ENCODE data around the gene SELENOP. TPM values are rescaled to one million over a fixed set of nuclear protein-coding genes. Genes with fewer than 3 reads are reported as not detected.

The SELENOP gene
- total and polyA plus RNA-seq, 2 of the 13 experiments (the other 11 are each of a cell fraction or from before 2014, with no cell fraction given) = 1,895 to 2,083 TPM

DNA sequence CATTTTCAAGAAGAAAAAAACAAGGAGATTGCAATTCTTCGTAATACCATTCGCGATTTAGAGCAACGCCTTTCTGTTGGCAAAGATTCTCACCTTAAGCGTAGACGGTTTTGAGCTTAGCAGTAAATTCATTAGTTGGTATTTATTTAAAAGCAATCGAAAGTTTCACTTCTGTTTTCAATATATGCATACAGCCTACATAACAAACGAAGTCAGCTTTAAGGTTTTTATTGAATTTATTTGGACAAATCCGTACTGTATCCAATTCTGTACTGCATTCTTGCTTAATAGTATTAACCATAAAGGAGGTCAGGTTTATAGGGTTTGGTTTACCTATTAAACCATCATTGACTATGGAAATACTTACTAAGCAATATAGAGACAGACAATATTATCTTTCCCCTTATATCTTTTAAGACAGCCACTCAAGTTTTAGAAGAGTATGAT is 12.0 kb downstream of the SELENOP start (continued):
- TF ChIP-seq, protein P1, sequence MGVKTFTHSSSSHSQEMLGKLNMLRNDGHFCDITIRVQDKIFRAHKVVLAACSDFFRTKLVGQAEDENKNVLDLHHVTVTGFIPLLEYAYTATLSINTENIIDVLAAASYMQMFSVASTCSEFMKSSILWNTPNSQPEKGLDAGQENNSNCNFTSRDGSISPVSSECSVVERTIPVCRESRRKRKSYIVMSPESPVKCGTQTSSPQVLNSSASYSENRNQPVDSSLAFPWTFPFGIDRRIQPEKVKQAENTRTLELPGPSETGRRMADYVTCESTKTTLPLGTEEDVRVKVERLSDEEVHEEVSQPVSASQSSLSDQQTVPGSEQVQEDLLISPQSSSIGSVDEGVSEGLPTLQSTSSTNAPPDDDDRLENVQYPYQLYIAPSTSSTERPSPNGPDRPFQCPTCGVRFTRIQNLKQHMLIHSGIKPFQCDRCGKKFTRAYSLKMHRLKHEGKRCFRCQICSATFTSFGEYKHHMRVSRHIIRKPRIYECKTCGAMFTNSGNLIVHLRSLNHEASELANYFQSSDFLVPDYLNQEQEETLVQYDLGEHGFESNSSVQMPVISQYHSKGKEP (CRISPR knock-in tag; IDR thresholded peaks at IDR 0.05) = no peak
- TF ChIP-seq, protein P2, sequence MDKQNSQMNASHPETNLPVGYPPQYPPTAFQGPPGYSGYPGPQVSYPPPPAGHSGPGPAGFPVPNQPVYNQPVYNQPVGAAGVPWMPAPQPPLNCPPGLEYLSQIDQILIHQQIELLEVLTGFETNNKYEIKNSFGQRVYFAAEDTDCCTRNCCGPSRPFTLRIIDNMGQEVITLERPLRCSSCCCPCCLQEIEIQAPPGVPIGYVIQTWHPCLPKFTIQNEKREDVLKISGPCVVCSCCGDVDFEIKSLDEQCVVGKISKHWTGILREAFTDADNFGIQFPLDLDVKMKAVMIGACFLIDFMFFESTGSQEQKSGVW (CRISPR knock-in tag; IDR thresholded peaks at IDR 0.05; ENCODE audit: borderline replicate concordance) = no peak
- TF ChIP-seq PTBP1 (IDR thresholded peaks at IDR 0.05; ENCODE audit: low read depth, low read length, poor library complexity, severe bottlenecking) = no peak
- TF ChIP-seq ZNF607 (CRISPR knock-in tag; IDR thresholded peaks at IDR 0.05; ENCODE audit: borderline replicate concordance) = no peak
- TF ChIP-seq GTF3A (CRISPR knock-in tag; conservative IDR thresholded peaks at IDR 0.05) = no peak
- TF ChIP-seq KDM1A (CRISPR knock-in tag; IDR thresholded peaks at IDR 0.05) = no peak
- no peak for TF ChIP-seq KDM5B (CRISPR knock-in tag; IDR thresholded peaks at IDR 0.05; ENCODE audit: borderline replicate concordance)
- TF ChIP-seq, protein P3, sequence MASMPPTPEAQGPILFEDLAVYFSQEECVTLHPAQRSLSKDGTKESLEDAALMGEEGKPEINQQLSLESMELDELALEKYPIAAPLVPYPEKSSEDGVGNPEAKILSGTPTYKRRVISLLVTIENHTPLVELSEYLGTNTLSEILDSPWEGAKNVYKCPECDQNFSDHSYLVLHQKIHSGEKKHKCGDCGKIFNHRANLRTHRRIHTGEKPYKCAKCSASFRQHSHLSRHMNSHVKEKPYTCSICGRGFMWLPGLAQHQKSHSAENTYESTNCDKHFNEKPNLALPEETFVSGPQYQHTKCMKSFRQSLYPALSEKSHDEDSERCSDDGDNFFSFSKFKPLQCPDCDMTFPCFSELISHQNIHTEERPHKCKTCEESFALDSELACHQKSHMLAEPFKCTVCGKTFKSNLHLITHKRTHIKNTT (CRISPR knock-in tag; IDR thresholded peaks at IDR 0.05) = no peak
- TF ChIP-seq, protein P4, sequence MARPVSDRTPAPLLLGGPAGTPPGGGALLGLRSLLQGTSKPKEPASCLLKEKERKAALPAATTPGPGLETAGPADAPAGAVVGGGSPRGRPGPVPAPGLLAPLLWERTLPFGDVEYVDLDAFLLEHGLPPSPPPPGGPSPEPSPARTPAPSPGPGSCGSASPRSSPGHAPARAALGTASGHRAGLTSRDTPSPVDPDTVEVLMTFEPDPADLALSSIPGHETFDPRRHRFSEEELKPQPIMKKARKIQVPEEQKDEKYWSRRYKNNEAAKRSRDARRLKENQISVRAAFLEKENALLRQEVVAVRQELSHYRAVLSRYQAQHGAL (CRISPR knock-in tag; IDR thresholded peaks at IDR 0.05; ENCODE audit: not compliant biosample characterization) = peak; percentile 26
- TF ChIP-seq, protein P5, sequence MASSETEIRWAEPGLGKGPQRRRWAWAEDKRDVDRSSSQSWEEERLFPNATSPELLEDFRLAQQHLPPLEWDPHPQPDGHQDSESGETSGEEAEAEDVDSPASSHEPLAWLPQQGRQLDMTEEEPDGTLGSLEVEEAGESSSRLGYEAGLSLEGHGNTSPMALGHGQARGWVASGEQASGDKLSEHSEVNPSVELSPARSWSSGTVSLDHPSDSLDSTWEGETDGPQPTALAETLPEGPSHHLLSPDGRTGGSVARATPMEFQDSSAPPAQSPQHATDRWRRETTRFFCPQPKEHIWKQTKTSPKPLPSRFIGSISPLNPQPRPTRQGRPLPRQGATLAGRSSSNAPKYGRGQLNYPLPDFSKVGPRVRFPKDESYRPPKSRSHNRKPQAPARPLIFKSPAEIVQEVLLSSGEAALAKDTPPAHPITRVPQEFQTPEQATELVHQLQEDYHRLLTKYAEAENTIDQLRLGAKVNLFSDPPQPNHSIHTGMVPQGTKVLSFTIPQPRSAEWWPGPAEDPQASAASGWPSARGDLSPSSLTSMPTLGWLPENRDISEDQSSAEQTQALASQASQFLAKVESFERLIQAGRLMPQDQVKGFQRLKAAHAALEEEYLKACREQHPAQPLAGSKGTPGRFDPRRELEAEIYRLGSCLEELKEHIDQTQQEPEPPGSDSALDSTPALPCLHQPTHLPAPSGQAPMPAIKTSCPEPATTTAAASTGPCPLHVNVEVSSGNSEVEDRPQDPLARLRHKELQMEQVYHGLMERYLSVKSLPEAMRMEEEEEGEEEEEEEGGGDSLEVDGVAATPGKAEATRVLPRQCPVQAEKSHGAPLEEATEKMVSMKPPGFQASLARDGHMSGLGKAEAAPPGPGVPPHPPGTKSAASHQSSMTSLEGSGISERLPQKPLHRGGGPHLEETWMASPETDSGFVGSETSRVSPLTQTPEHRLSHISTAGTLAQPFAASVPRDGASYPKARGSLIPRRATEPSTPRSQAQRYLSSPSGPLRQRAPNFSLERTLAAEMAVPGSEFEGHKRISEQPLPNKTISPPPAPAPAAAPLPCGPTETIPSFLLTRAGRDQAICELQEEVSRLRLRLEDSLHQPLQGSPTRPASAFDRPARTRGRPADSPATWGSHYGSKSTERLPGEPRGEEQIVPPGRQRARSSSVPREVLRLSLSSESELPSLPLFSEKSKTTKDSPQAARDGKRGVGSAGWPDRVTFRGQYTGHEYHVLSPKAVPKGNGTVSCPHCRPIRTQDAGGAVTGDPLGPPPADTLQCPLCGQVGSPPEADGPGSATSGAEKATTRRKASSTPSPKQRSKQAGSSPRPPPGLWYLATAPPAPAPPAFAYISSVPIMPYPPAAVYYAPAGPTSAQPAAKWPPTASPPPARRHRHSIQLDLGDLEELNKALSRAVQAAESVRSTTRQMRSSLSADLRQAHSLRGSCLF (CRISPR knock-in tag; IDR thresholded peaks at IDR 0.05; ENCODE audit: borderline replicate concordance) = peak; percentile 27; the same call in 1 of the 2 replicates
- TF ChIP-seq RFX3 (CRISPR knock-in tag; IDR thresholded peaks at IDR 0.05) = no peak
- no peak for TF ChIP-seq ZNF768 (CRISPR knock-in tag; IDR thresholded peaks at IDR 0.05)
- no peak for TF ChIP-seq ESRRA (CRISPR knock-in tag; IDR thresholded peaks at IDR 0.05; ENCODE audit: low read depth)
- TF ChIP-seq TEAD3 (CRISPR knock-in tag; optimal IDR thresholded peaks at IDR 0.05; ENCODE audit: borderline replicate concordance) = peak; percentile 16
- TF ChIP-seq ZNF335 (CRISPR knock-in tag; IDR thresholded peaks at IDR 0.05) = no peak
- no peak for TF ChIP-seq SP5 (CRISPR knock-in tag; IDR thresholded peaks at IDR 0.05; ENCODE audit: borderline replicate concordance, low read depth)
- no peak for TF ChIP-seq ZNF883 (CRISPR knock-in tag; IDR thresholded peaks at IDR 0.05; ENCODE audit: not compliant biosample characterization)
- TF ChIP-seq FOXA3 (CRISPR knock-in tag; IDR thresholded peaks at IDR 0.05) = peak; percentile 28; the same call in 1 of the 2 replicates
- TF ChIP-seq ZNF773 (CRISPR knock-in tag; IDR thresholded peaks at IDR 0.05; ENCODE audit: borderline replicate concordance) = no peak
- TF ChIP-seq HNF4G (IDR thresholded peaks at IDR 0.05; ENCODE audit: borderline replicate concordance, low read depth, low read length) = no peak
- no peak for TF ChIP-seq HNF4G (CRISPR knock-in tag; IDR thresholded peaks at IDR 0.05; ENCODE audit: borderline replicate concordance, low read depth)
